GM23248 (cell line): ENCODE results near the gene ITGB2.

Experiments used
- EZH2 ChIP-seq: fragments of 200-600 bp; sonication (generic); IDR thresholded peaks from 2 replicates; pipeline ENCODE4 v1.6.1; 2018; ENCODE audit warnings: antibody characterized with exemption, mild to moderate bottlenecking; ENCODE audit not compliant: insufficient read depth, poor library complexity, severe bottlenecking
- EZH2phosphoT487 ChIP-seq: fragments of 200-600 bp; sonication (generic); IDR thresholded peaks from 2 replicates; pipeline ENCODE4 v1.6.1; 2018; ENCODE audit warnings: antibody characterized with exemption, moderate library complexity, mild to moderate bottlenecking, low read depth; ENCODE audit not compliant: insufficient read depth

DNA sequence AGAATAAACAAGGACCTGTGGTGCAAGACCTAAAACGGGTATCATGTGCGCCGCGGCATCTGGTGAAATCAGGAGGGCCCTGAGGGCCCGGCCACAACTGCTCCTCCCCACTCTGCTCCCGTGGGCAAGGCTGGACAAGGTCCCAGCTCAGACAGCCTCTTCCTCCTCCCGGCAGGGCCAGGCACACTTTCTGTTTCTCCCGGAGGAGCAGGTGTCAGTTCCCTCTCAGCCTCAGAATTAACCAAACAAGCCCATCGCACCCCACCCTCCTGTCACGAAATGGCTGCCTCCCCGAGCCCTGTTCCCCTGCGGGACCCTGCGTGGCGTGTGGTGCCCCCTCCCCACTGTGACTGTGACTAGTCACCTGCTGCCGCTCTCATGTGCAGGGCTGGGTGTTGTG lies 62.4 kb downstream of the ITGB2 start:
- TF ChIP-seq EZH2 (no peak), EZH2phosphoT487 (no peak)
